Fibroblast of mammary gland (primary cell): ENCODE measurements around the gene FAM9B.

Experiments
- DNase-seq: peaks from one replicate; pipeline ENCODE4 v3.0.0-alpha.2; 2010; ENCODE audit warnings: low read depth
- H3K4me3 ChIP-seq: 2 replicates; pipeline ENCODE4 v1.5.1; 2011; ENCODE audit warnings: low read depth, mild to moderate bottlenecking, low read length, moderate library complexity; ENCODE audit not compliant: control insufficient read depth
- CTCF ChIP-seq: conservative IDR thresholded peaks from 2 replicates; pipeline ENCODE4 v1.5.1; 2011; ENCODE audit warnings: low read depth, low read length, inconsistent platforms; ENCODE audit not compliant: control insufficient read depth, insufficient read depth

Gene FAM9B

GRCh38 chrX:9033989-9034388 is at the start of gene FAM9B:
FAM9B (minus strand) TSS chrX:9034127; CDS start chrX:9032986, 1,141 bp downstream.
- no peak within 1 kb of the TSS for H3K4me3 ChIP-seq
- no peak for DNase-seq
- TF ChIP-seq CTCF, result no peak

GRCh38 chrX:9081271-9081670 is 47.3 kb upstream of the FAM9B start:
- TF ChIP-seq CTCF, result no peak
- no peak for DNase-seq
- no peak overlapping the region for H3K4me3 ChIP-seq

DNA sequence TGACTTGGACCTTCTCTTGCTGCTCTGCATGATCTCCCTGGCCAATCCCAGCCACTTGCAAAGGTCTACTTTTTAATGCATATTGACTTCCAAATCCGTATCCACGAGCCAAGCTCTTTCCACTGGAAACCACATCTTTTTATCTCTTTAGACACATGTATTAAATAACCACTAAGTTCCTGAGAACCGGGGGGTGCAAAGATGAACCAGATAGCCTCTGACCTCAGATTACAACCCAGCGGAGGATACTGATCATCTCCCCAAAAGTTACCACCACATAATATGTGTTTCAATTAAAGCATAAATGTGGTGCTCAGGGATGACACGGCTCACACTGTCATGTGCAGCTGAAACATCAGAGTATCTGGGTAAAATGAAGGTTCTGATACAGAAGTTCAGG is 40.4 kb upstream of the FAM9B start:
- no peak for TF ChIP-seq CTCF
- no peak overlapping the region for H3K4me3 ChIP-seq
- DNase-seq, result no peak

- no peak for TF ChIP-seq CTCF
- peak; percentile 47 for DNase-seq
- no peak overlapping the region for H3K4me3 ChIP-seq
These were observed 38.4 kb upstream of the FAM9B start for GRCh38 chrX:9072281-9072680.

DNA sequence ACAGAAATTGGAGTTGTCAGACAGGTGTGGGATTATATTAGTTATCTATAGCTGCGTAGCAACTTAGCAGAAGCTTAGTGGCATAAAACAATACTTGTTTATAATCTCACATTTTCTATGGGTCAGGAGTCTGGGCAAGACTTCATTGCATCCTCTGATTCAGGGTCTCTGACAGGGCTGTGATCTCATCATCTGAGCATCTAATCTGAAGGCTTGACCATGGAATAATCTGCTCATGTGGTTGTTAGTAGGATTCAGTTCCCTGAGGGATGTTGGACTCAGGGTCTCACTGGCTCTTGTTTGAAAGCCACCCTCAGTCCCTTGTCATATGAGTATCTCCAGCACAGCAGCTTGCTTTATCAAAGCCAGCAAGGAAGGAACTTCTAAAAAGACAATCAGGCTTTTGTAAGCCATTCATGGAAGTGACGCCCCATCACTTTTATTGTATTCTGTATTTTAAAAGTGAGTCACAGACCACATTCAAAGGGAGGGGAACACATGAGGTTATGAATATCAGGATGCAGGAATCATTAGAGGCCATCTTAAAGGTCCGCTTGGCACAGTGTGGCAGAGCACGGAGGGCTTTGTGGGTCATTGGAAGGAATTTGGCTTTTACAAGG is 37.2 kb upstream of the FAM9B start:
- TF ChIP-seq CTCF, result no peak
- peak; percentile 13 for DNase-seq
- H3K4me3 ChIP-seq, result no peak overlapping the region

DNA sequence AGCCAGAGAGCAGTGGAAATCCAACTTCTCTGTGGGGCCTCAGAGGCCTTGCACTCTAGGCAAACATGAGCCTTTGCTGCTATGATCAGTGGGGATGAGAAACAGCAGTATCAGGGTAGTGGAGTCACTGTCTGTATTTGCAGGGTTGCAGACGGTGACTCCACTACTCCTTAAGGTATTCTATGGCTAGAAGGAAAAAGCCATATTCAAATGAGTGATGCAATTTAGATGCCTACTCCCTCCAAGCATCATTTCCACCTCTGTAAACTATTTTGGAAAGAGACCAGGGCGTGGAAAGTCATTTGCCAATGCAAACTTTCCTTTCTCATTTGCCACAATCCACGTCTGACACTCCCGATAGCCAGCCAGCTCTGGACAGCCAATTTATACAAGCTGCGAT is 35.6 kb upstream of the FAM9B start:
- no peak for DNase-seq
- no peak for TF ChIP-seq CTCF
- H3K4me3 ChIP-seq, result no peak overlapping the region

- DNase-seq, result no peak
- H3K4me3 ChIP-seq, result no peak overlapping the region
- no peak for TF ChIP-seq CTCF
These were observed 30.8 kb upstream of the FAM9B start for GRCh38 chrX:9064694-9065093.
